A549 treated with DMSO at 1 μM for 4 hours (cell line): Measurements from ENCODE around the gene PIF1. TPM values are rescaled to one million over a fixed set of nuclear protein-coding genes. Genes with fewer than 3 reads are reported as not detected.

Experiments used
- total RNA-seq: library from RNA; stranded (reverse); fragments of 200-300 nt; extraction: Qiagen RNA extraction; gene quantifications from 5 replicates; pipeline ENCODE4 v1.2.3, GENCODE V29; 2022; ENCODE audit warnings: low read depth

Gene PIF1
- 13.2 to 23.5 TPM (median 21.1 TPM) in 5 replicates for total RNA-seq

DNA sequence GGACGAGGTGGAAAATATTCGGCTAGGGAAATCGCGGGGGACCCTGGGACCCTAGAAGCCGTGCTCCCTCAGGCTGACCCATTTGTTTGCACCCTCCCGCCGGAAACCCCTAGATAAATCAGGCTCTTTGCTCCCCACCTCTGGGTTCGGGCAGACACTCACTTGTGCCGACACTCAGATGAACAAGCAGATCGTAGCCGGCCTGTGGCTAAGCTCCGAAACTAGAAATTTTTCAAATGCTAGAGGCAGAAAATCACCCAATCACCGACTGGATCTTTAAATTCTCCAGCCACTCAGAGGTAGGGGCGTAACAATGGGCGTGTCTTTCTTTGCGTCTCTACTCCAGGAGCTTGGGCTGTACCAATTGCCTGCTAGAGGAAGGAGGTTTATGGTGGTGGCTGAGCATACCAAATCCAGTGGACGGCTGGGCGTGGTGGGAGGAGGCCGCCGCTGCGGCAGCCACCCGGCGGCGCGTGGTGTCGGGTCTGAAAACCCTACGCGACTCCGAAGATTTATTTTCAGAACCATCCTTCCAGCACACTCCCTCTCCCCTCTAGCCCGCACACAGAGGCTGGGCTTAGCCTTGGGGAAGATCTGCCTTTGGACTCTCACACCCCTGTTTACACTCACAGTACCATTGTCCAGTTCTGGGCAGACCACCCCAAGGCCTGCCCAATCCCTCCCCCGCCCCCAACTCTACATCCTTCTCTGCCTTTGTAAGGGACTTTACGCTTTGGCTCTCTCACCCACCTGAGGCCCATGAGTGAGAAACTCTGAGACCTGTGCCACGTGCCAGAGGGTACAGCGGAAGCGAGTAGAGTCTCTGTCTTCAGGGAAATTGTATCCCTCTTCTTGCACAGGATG is at the start of gene PIF1:
Gene PIF1, minus strand, starts transcription at position 217 of the 864 bp plus-strand sequence. CDS start 1,312 bp downstream, outside the sequence.

DNA sequence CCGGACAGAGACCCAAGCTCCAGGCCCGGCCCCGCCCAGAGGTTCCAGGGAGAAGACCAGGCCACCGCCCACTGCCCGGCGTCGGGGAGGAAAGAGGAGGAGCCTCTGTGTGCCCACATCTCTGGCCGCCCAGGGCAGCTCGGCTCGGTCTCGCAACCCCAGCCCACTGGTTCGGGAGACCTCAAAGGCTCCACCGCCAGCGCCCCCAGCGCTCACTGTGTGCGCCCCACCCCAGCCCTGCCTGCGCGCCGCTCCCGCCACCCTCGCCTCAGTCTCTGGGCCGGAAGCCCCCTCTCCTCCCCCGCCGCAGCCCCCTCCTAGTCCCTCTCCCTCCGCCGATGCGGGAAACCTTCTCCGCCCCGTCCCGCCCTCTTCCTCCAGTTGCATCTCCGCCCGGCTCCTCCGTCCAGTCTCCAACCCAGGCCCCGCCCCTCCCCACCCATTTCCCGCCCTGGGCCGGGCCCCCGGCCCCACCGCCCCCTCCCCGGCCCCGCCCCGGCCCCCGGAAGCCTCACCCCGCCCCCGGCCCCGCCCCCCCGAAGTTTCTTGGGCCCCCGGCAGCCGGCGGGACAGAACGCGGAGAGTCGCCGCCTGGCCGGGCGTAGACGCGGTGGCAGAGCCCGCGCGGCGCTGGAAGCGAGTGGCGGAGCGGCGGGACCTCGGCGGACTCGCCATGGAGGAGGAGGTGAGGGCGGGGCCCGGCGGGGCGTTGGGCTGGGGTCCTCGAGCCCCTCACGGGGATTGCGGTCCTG is 16.1 kb upstream of the PIF1 start, which contains the start of gene PLEKHO2:
Gene PLEKHO2, plus strand, starts transcription at position 572 of the 752 bp plus-strand sequence. Its CDS starts 102 bp downstream, at position 674.

DNA sequence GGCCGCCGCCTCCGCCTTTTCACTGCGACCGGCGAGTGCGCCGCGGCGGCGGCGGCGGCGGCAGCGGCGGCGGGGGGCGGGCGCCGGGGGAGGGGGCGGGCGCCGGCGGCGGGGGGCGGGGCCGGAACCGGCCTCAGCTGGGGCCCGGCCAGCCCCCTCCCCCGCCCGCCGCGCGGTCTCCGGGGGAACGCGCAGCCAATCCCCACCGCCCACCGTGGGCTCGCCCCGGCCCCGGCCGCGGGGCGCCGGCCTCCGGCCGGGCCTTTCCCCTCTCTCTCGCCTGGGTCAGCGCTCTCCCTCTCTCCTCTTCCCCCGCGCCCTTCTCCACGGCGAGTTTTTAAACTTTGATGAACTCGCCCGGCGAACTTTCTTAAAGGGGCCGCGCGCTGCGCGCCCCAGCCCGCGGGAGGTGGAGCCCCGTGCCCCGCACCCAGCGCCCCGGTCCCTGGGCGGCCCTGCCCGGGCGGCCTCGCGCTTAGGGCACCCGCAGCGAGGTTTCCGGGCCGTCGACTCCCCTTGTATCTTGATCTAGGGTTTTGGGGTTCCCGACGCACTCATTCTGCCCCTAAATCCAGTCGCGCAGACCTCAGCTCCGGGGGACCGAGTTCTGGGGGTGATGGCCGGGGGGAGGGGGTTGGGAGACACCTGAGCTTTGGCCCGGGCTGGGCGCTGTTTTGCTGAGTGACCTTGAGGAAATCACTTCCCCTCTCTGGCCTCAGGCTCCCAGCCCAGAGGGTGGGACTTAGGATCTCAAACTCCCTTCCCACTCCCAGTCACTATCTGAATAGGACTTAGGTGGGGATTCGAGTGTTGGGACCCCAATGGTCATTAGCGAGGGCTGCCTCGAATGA is 49.7 kb downstream of the PIF1 start, which contains the start of gene RBPMS2:
Gene RBPMS2, minus strand, starts transcription at position 39 of the 851 bp plus-strand sequence. CDS start 270 bp downstream, outside the sequence.

Other genes with a start within 250 kb of the PIF1 start
- gene RBPMS2, start 50.1 kb downstream of the PIF1 start, total RNA-seq = 7.5 to 9.4 TPM (median 8.4 TPM) in 5 replicates
- gene PLEKHO2, start 16.3 kb upstream of the PIF1 start, total RNA-seq = 6.1 to 7.7 TPM (median 6.8 TPM) in 5 replicates
- 1.5 to 2.1 TPM (median 1.9 TPM) in 5 replicates for gene ANKDD1A, start 86.3 kb upstream of the PIF1 start, total RNA-seq
- gene SPG21, start 164.3 kb upstream of the PIF1 start, total RNA-seq = 114 to 142 TPM (median 130 TPM) in 5 replicates
- gene MTFMT, start 204.0 kb upstream of the PIF1 start, total RNA-seq = 23.7 to 29.0 TPM (median 25.8 TPM) in 5 replicates
- 10.5 to 15.5 TPM (median 12.1 TPM) in 5 replicates for gene SLC51B, start 219.7 kb upstream of the PIF1 start, total RNA-seq
- 0.06 to 0.28 TPM (median 0.19 TPM) in 5 replicates for gene RASL12, start 242.3 kb upstream of the PIF1 start, total RNA-seq